ENCODE data around the gene NUDT7.

NUDT7 gene

DNA sequence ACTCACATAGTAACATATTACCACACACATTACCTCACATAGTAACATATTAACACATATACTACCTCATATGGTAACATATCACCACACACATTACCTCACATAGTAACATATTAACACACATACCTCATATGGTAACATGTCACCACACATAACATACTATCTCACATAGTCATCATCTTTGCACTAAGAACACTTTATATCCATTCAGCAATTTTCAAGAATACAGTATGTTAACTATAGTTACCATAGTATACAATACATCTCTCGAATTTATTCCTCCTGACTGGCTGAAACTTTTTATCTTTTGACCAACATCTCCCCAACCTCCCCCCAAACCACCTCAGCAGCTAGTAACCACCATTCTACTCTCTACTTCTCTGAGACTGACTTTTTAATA lies 7.6 kb downstream of the NUDT7 start:
- DNase-seq = no peak

DNA sequence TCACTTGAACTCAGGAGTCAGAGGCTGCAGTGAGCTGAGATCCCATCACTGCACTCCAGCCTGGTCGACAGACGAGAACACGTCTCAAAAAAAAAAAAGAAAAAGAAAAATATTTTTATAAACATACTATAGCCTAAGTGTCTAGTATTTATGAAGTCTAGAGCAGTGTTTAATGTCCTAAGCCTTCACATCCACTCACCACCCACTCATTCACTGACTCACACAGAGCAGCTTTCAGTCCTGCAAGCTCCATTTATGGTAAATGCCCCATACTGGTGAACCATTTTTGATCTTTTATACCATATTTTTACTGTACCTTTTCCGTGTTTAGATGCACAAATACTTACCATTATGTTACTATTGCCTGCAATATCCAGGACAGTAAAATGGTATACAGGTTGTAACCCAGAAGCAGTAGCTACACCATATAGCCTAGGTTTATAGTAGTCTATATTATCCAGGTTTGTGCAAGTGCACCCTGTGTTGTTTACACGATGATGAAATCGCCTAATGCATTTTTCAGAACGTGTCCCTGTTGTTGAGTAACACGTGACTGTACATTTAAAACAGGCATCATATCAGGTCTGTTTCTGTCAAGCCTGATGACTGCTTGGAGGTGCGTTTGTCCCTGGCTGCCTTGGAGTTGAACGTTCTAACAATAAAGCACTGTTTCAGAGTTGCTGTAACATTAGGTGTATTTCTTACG lies 10.1 kb downstream of the NUDT7 start:
- DNase-seq = no peak

DNA sequence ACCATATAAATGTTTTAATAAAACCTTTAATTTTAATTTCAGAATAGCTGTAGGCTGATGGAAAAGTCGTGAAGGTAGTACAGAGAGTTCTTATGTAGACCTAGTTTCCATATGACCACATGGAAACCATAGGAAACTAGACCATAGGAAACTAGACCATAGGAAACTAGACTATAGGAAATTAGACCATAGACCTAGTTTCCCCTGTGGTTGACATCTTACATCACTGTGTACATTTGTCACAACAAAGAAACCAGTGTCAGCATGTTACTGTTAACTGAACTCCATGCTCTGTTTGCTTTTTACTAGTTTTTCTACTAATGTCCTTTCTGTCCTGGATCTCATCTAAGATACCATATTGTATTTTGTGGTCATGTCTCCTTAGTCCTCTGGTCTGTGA lies 14.6 kb downstream of the NUDT7 start:
- no peak for DNase-seq

DNA sequence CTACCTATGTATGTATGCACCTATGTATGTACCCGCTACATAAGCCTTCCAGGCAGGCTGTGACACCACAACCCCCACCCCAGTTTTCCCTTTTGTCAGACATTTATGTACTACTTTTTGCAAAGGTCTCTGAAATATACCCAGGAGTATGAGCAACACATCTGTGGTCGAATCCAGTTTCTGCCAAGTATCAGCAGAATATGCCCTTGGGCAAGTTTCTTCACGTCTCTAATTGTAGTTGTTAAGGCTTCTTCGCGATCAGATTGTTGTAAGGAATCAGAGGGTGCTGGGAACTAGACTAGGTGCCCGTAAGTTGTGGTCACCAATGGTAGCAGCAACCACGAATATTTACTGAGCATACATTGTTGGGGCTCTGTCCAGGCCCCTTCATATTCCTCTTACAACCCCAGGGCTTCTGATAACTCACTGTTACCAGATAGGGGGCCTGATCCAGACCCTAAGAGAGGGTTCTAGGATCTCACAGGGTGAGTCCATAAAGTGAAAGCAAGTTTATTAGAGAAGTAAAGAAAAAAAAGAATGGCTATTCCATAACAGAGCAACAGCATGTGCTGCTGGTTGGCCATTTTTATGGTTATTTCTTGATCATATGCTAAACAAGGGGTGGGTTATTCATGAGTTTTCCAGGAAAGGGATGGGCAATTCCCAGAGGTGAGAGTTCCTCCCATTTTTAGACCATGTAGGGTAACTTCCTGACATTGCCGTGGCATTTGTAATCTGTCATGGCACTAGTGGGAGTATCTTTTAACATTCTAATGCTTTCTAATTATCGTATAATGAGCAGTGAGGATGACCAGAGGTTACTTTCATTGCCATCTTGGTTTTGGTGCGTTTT lies 16.6 kb downstream of the NUDT7 start:
- no peak for DNase-seq

DNA sequence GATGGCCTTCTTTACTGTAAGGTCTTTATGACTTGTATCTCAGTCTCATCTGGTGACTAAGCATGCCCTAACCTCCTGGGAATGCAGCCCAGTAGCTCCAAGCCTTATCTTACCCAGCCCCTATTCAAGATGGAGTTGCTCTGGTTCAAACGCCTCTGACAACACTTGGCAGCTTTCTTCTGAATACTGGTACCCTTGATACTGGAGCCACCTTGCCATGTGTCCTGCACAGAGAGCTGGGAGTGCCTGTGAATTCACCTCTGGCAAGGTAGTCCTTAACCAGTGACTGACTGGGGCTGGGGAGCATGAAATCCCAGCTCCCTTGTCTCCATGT lies 17.2 kb downstream of the NUDT7 start:
- no peak for DNase-seq

DNA sequence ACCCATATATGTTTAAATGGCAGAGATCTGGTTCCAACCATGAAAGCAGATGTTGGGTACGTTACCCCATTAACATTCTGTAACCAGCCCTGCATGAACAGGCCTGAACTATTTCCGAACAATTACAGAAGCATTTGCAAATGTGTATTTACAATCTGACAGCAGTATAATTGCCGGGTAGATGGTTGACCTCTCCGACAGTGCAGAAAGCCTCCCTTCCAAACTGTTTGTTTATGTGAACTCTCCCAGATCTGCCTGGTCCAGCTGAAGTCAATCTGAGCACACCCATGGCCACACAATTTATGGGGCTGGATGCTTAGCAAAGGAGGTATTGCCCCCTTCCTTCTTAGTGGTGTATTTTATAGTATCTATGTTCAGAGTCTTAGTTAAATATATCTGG lies 21.8 kb downstream of the NUDT7 start:
- no peak for DNase-seq

DNA sequence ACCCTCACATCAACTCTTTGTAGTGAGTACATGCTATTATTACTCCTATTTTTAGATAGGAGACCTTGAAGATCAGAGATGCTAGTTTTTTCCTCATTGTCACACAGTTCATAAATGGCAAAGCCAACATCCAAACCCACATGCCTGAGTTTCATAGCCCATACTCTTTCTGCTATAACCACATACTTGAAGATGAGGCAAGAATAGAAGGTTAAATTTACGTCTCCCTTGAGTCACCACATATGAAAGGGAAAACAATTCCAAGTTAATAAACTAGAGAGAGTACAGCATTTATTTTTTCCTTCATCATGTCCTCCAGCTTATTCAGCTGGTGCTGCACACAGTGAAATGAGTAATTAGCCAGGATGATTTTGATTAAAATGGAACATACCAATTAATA lies 23.7 kb downstream of the NUDT7 start:
- no peak for DNase-seq

GRCh38 chr16:77748421-77749005 lies 26.2 kb downstream of the NUDT7 start:
- DNase-seq = no peak

GRCh38 chr16:77749415-77749814 lies 27.1 kb downstream of the NUDT7 start:
- no peak for DNase-seq

DNA sequence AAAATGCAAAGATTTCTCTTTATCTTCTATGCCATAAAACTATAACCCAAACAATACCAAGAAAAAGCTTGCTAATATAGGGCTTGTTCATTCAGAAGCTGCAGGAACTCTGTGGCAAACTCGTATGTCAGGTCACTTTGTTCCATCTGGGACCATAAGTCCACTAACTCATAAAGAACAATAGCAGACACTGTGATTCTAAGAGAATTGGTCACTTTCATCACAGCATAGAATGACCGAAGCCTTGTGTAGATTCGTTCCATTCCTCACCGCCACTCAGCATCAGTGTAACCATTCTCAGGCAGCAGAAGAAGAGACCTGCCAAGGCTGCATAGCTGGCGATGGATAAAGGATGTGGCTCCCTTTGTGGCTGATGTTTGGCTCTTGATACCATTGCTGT lies 35.7 kb downstream of the NUDT7 start:
- no peak for DNase-seq

DNA sequence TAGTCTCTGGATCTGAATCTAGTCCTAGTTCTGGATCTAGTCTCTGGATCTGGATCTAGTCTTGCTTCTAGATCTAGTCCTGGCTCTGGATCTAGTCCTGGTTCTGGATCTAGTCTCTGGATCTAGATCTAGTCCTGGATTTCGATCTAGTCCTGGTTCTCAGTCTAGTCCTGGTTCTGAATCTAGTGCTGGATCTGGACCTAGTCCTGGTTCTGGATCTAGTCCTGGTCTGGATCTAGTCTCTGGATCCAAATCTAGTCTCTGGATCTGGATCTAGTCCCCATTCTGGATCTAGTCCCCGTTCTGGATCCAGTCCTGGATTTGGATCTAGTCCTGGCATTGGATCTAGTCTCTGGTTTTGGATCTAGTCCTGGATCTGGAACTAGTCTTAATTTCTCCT lies 36.2 kb downstream of the NUDT7 start:
- no peak for DNase-seq

- no peak for DNase-seq
Observed at GRCh38 chr16:77759201-77759600, 36.9 kb downstream of the NUDT7 start.

- DNase-seq = no peak
Observed at GRCh38 chr16:77759821-77760220, 37.5 kb downstream of the NUDT7 start.

- DNase-seq = no peak
Observed at GRCh38 chr16:77760800-77761199, 38.5 kb downstream of the NUDT7 start.

DNA sequence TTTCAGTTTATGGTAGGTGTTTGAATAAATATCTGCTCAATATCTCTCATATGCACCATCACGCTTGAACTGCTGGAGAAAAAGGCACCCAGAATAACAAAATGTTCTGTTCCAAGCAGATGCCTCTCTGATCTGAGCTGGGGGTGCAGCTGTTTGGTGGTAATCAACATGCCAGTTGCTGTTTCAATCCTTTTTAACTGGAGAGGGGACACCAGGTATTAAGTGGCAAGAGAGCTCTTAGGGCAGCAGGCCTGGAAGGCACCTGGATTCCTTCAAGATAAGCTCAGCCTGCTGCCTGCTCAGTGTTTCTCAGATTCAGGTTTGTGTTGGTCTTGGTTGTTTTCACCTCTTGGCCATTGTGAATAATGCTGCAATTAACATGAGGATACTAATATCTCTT lies 38.9 kb downstream of the NUDT7 start:
- DNase-seq = no peak

GRCh38 chr16:77762262-77762661 lies 39.9 kb downstream of the NUDT7 start:
- DNase-seq = no peak

DNA sequence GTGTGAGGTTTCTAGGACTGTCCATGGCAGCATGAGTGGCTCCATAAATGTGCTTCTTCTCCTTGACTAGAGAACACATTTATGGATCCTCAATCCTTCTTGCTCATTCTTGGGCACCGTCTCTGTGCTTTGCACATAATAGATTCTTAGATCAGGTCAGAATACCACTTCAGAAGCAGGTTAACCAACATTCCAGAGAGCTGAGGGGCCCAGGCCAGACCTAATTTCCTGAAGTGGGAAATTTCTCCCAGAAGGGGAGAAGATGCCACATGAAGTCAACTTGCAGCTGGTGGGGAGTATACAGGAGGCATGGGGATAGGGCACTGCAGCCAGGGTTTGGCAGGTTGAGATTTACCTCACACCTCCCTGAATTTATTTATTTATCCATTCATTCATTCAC lies 41.7 kb downstream of the NUDT7 start:
- no peak for DNase-seq

GRCh38 chr16:77767211-77767610 lies 44.9 kb downstream of the NUDT7 start:
- DNase-seq = no peak

DNA sequence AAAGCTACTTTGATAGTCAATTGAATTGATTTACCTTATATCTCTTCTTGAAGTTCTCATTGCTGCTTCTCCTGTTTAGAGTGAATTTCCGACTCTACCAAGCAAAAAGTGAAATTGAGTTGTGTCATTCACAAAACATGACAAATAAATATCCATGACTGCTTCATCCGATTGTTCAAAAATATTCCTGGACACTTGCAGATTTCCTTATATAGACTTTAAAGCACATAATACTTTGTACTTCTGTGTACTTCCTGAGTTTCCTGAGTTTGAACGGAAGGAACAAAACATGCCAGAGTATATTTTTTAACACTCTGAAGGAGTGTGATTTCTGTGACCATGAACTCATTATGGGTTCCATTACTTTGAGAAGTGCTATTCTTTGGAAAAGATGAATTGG lies 45.5 kb downstream of the NUDT7 start:
- DNase-seq = no peak

GRCh38 chr16:77775911-77776909 lies 53.9 kb downstream of the NUDT7 start:
- no peak for DNase-seq

DNA sequence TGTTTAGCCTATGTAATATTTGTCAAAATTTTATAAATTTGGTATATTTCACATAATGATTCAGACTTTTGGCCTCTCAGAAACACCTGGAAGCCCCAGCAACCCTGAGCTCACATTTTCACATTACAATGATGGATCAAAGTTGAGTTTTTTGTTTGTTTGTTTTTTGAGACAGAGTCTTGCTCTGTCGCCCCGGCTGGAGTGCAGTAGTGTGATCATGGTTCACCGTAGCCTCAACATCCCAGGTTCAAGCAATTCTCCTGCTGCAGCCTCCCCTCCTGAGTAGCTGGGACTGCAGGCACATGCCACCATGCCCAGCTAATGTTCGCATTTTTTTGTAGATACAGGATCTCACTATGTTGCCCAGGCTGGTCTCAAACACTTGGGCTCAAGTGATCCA lies 55.4 kb downstream of the NUDT7 start:
- no peak for DNase-seq

GRCh38 chr16:77780378-77780837 lies 58.1 kb downstream of the NUDT7 start:
- DNase-seq = no peak

DNA sequence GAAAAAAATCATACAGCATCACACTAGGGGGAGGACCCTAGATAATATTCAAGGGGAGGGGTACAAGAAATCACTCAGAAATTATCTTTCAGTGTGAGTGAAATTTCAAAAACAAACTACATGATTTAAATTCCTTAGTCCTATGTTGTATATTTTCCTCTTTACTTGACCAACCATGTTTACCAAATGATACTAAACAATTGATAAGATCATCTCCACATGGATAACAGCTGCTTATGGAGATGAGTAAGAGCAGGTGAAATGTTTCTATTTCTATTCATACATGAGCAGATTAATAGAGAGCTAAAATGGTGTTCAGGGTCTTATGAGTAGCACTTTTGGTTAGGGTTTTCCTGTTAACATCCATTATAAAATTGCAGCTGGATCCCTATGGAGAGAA lies 58.8 kb downstream of the NUDT7 start:
- DNase-seq = no peak
